Uterus (tissue), 4 donors: ENCODE measurements around the gene ANXA8. TPM values are rescaled to one million over a fixed set of nuclear protein-coding genes. Genes with fewer than 3 reads are reported as not detected.

Experiments used
- small RNA-seq: library from RNA; depleted of rRNA; stranded (forward); fragments of <200 nt; gene quantifications from one replicate; pipeline ENCODE3, GENCODE V24; 2016
- total RNA-seq, 4 donors: library from RNA; depleted of rRNA in 3 of 4; stranded (reverse); fragments of >200 nt in 3 of 4; gene quantifications; one replicate each; pipeline versions ENCODE4 v1.1.0 to v1.2.4, GENCODE V29; 2014 to 2023
- donor health status: DM: yes; HTN: yes; CAD: no.

Gene ANXA8
- total RNA-seq, 4 donors from 2014 or later, result 0.67 TPM; not detected in 3

Small RNAs within 50 kb of the gene (small RNA-seq; reads per million reads assigned to genes)
- not detected for gene AL591684.3
- not detected for gene RNA5SP312

Other genes with a start within 250 kb of the ANXA8 start
- gene GDF10, start 183.9 kb downstream of the ANXA8 start, total RNA-seq, result 1 to 10 TPM in 2 of 4 donors, not detected in 2; 4.6 to 6.4 TPM
- gene GDF2, start 161.7 kb downstream of the ANXA8 start, total RNA-seq, result not detected
- not detected for gene RBP3, start 135.8 kb downstream of the ANXA8 start, total RNA-seq
- gene ZNF488, start 99.8 kb downstream of the ANXA8 start, total RNA-seq, result under 1 TPM in 2 of 4 donors, not detected in 2; 0.21 TPM
- gene FAM25G, start 7.6 kb upstream of the ANXA8 start, total RNA-seq, result not detected
- gene AGAP9, start 39.5 kb upstream of the ANXA8 start, total RNA-seq, result 10 to 100 TPM in 1 of 4 donors, 1 to 10 TPM in 3; 1.0 to 12.8 (median 1.5) TPM